GM21529 (cell line): ENCODE data around the gene MSH5.
"Not testable (repeated sequence)": the region's sequence is repeated elsewhere in the genome, so short reads cannot be mapped to it uniquely, and the experiment has no call there.

Source experiments
- ATAC-seq: cut with Tn5 transposase; IDR thresholded peaks from one replicate; pipeline ENCODE4 v1.9.1; 2021; ENCODE audit not compliant: unreplicated experiment

The MSH5 gene

DNA sequence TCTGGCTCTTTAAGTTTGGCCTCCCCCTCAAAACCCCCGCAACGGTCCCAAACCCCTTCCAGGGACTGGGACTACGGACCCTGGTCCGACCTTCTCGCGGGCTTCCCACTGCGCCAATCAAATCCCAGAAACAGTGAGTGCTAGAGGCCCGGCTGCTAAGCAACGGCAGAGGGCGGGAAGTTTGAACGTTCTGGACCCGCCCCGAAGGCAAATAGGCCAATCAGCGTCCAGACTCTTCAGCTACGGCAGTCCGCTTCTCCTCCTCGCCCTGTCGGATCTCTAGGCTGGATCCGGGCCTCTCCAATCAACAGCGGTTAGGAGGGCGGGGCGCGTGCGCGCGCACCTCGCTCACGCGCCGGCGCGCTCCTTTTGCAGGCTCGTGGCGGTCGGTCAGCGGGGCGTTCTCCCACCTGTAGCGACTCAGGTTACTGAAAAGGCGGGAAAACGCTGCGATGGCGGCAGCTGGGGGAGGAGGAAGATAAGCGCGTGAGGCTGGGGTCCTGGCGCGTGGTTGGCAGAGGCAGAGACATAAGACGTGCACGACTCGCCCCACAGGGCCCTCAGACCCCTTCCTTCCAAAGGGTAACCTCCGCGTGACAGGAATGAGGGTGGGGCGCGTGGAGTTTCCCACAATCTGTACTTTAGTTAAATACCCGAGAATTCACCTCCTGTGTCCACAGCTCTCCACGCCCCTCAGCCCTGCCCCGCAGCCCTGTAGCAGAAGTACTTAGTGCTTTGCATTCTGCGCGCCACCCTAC, at the start of gene MSH5:
Gene MSH5, plus strand, starts transcription at position 367 of the 758 bp plus-strand sequence. CDS start 462 bp downstream, outside the sequence.
- ATAC-seq = peak; percentile 74

DNA sequence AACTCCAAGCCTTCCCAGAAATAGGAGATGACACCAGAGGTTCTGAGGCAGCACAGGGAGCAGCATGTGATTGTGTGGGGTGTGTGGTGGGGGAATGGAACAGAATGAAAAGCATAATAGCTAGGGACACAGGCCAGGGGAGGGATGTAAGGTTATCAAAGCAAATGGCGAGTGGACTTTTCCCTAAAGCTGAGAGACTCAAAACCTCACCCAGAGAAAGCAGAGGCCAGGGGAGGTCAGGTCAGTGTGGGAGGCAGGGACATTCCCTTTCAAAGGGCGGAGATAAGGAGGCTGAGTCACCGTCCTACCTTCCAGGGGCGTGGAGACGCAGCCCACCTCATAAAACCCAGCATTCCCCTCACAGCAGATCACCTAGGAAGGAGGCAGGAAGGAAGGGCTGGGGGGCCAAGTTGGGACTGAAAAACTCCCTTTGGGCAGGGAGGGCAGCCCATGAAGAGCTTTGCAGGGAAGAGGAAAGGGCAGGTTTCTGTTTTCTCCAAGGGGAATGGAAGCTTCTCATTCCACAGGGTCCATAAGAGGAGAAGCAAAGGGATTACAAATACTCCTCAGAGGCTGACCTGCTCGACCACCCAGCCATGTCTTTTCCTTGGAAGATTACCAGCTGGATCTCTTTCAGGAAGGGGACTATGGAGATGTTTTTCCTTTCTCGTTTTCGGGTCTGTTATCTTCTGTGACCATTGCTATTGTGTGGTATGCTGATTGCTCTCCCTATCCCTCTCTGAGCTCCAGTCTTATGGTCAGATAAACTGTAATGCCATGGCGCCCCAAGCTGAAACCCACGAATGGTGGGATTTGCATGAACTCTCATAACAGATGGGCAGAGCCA, 49.4 kb upstream of the MSH5 start:
- no peak for ATAC-seq

DNA sequence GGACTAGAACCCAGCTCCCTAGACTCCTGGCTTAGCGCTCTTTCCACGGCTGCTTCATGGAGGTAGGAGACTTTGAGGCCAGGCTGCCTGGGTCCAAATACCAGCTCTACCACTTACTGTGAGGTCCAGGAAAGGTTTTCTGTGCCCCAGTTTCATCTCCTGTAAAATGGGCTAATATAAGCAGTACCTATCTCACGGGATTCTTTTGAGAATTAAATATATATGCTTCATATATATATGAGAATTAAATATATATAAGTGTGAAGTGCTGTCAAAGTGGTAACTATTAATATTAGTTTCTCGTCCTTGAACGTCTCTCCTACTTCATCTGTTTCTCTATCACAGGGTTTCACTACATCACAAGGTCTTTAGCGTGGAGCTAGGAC, 48.7 kb upstream of the MSH5 start:
- ATAC-seq = no peak

DNA sequence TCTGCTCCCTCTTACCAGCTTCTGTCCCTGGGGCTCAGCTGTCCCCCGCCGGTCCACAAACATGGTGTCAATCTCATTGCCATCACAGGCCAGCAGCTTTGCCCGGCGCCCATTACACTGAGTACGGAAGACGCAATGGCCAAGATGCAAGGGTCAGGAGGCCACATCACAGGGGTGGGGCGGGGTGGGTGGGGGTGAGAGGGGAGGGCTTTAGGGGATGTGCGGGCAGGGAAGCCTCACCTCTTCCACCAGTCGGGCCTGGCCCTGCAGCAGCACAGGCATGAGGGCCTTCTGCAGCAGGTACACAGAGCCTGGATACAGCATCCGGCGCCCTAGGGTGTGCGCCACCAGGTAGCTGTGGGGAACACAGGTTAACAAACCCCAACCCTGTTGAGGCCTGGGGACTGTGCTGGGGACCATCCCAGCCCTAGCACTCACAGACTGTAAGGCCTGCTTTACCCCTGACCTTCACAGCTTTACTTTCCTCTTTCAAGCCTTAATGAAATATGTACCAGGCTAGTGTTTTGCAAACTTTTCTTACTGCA, 48.2 kb upstream of the MSH5 start:
- ATAC-seq = no peak

DNA sequence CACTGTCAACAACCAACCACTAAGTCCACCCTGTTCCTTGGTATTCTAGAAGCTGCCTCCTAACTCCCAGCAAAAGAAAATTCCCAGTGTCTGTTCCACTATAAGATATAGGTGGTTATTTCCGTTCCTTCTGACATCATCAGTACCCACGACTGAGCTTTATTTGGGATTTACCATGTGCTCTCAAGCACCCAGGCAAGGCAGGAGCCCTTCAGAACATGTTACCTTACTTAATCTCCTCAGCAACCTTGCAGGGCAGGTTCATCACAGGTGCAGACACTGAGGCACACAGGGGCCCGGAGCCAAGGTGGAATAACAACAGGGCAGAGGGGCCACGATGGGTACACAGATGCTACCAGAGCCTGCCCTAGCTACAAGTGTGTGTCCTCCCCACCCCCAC, 47.5 kb upstream of the MSH5 start:
- ATAC-seq = no peak

DNA sequence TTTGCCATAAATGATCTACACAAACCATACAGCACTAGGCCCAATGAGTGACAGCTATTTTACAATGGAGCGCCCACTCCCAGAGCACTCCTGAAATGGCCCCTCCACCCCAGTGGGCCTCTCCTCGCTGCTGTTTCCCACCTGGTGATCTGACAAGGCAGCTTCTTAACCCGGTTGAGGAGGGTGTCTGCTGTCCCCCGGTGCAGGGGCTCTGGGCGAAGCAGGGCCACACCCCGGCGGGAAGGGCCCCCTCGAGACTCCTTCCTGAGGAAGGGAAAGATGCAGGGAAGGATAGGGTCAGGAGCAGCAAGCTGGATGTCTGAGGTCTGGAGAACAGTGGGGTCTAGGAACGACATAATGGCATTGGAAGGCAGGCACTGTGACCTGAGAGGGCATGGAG, 46.9 kb upstream of the MSH5 start:
- ATAC-seq = no peak

DNA sequence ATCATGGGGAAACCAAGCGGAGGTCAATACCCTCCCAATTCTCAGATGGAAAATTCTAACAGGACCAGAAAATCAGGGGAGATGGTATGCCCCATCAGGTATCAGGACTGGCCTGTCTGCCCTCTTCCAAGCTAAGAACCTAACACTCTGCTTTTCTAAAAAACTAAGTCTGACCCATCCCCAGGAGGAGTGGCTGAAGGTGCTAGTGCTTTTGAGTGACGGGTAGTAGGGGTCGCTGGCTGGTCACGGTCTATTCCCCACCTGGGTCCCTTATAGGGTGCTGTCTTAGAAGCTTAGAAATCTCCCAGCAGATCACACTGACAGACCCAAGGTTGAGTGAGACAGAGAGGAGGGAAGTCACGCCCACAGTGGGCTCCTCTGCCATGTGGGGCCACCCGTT, 46.3 kb upstream of the MSH5 start:
- no peak for ATAC-seq

DNA sequence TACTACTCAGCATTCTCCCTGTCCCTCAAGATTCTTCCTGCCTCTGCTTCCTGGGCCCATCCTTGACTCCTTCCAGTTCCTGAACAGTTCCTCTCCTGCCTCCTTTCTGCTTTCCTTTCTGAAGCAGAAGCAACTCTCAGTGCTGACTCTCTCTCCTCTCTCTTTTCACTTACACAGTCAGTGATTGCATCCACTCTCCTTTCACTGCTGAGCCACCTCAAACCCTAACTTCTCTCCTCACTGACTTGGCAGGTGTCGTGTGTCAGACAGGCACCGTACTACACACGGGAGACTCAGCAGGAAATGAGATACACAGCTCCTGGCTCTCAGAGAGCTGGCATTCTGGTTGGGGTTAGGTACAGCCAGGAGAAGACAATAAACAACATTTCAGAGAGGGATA, 42.2 kb upstream of the MSH5 start:
- no peak for ATAC-seq

DNA sequence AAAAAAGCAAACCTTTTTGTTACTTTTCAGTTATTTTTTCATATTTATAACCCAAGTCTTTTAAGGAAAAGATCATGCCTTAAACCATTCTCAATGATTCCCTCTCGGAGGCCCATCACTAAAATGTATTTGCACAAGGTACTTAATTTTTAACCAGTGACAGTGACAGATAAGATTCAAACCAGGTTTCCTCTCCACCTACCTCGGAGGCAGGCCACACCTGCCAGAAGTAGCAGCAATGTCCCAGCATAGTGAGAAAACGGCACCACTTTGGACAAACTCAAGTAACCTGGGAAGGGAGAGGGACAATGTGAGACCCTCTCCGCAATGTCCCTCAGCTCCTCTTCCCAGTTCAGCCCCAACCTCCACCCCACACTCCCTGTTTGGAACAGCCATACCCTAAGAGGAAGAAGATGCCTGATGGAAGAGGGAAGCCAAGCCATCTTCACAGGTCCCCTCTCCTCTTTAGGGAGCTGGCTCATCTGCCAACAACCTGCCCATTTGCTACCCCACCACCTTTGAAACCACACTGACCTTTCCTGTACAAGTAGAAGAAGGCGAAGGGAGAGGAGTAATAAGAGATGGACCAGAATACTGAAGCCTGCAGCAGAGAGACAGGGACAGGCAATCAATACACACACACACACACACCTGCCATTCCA, 38.9 kb upstream of the MSH5 start:
- ATAC-seq = no peak

DNA sequence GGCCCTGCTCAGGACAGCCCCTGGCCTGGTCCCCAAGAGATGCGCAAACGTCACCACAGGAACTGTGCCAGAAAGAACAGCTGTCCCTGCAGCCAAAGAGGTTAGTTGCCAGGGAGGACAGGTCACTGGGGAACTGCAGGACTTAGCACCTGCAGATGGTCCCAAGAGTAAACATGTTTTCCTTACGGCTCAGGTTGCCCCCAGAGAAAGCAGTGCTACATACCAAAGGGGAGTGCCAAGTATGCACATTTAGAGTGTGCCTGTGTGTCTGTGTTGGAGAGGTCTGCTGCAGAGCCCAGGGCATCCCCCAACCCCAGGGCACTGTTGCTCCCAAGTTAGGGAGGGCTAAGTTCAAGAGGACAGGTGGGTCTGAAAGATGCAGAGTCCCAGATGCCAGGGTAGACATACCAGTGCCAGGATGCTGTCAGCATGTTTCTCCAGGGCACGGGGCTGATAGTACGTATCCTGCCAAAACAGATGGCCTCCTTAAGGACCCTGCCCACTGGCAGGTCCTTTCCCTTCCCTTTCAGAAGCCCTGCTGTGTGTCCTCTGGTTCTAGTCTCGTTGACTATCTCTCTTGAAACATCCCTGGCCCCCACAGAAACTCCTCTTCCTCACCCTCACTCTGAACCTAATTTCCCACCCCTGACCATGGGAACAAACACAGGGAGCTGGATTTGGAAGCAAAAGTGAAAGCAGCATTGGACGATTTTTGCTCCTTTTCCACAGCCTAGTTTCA, 38.0 kb upstream of the MSH5 start:
- no peak for ATAC-seq

DNA sequence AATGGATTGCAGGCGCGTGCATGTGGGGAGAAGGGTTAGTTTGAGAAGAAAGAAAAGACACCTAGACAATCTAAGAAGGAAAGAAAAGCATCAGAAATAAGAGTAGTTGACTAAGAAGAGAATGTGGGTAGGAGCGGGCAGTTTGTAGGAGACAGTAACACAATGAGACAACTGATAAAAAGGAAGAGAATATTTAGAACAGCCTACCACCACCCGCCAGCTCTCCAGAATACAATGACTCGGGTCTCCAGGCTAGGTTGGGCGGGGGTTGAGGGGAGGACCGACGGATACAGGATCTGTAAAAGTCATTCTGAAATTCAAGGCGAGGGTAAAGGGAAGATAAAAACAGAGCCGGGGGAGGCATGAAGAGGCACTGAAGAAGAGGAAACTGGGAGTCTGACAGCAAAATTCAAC, 37.4 kb upstream of the MSH5 start:
- ATAC-seq = no peak

DNA sequence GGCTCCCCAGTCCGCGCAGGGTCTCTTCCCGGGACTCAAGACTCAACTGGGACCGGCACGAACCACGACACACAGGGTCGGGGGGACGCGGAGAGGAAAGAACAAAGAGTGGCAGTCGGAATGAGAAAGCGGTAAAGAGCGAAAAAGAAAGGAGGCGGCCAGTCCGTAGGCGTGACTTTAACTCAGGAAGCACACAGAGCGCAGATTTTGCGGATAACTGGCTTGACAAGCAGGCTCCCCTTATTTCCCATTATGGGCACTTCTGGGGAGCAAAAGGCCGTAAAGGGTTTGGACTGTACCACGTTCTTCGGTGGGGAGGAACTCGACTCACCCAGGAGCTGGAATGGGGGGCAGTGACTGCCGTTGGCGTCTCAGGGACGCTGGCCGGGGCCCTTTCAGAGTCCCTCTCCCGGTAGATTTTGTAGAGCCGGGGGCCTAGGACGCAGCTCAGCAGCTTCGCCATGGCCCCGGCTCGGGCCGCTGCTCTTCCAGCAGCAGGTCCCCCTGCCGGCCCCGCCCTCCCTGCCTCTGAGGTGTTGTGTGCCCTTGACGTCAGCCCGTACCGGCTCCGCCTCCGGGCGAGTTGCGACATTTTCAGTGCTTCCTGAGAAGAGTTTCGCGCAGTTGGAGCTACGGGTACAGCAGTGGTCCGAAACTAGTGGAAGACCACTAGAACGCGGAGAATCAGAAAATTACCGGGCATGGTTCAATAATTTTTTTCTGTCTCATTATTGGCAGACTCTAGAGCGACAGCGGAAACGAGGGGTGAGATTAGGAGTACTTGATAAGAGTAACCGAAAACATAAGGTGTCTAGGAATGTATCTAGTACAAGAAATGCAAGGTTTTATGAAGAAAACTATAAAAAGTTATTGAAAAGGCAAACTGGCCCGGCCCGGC, 36.7 kb upstream of the MSH5 start, which contains the start of gene ABHD16A:
Gene ABHD16A, minus strand, starts transcription at position 506 of the 898 bp plus-strand sequence. Its CDS starts 43 bp downstream, at position 463.
- ATAC-seq = peak; percentile 91

DNA sequence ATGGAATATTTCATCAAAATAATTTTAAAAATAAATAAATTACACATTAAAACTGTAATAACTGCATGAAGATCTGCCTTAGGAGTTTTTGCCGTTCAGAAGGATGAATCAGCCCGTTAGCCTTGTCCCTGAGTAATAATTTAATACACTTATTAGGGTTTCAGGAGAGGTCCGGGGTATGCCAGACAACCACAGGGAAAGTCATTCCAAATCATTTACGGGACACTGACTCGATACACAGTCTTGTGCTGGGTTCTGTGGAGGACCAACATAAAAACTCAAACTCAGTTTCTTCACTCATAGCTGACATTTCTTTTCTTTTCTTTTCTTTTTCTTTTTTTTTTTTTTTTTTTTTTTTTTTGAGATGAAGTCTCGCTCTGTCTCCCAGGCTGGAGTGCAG, 33.9 kb upstream of the MSH5 start:
- no peak for ATAC-seq

DNA sequence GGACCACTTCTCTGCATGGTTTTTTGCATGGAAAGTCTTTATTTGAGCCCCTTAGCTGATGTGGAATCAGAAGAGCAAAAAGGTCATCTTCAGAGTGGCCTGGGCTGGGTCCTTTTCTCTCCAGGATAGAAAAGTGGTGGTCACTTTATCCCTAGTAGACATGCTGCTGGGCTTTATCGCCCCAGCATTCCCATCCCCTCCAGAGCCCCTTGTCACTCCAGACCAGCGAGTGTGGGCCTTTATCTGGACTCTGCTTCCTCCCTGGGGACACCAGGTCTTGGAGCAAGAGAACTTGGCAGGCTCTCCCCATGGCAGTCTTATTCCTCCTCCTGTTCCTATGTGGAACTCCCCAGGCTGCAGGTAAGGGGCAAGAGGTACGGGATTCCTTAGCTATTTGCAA, 33.2 kb upstream of the MSH5 start, which contains the start of gene LY6G6F:
Gene LY6G6F, plus strand, starts transcription at position 268 of the 400 bp plus-strand sequence. Its CDS starts 41 bp downstream, at position 309.
- no peak for ATAC-seq

DNA sequence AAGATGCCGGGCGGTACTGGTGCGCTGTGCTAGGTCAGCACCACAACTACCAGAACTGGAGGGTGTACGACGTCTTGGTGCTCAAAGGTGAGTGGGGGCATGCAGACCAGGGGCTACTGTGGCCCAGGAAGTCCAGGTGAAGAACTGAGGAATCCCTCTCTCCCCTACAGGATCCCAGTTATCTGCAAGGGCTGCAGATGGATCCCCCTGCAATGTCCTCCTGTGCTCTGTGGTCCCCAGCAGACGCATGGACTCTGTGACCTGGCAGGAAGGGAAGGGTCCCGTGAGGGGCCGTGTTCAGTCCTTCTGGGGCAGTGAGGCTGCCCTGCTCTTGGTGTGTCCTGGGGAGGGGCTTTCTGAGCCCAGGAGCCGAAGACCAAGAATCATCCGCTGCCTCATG, 32.1 kb upstream of the MSH5 start:
- ATAC-seq = no peak

DNA sequence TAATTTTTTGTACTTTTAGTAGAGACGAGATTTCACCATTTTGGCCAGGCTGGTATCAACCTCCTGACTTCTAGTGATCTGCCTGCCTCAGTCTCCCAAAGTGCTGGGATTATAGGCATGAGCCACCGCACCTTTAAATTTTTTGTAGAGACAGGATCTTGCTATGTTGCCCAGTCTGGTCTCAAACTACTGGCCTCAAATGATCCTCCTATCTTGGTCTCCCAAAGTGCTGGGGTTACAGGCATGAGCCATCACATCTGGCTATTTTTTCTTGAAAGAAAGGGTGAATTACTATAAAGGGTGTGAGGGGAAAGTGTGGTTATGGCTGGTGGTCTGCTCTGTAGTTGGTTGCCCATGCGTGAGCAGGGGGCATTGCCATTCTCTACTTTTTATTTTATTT, 31.6 kb upstream of the MSH5 start:
- ATAC-seq = no peak

DNA sequence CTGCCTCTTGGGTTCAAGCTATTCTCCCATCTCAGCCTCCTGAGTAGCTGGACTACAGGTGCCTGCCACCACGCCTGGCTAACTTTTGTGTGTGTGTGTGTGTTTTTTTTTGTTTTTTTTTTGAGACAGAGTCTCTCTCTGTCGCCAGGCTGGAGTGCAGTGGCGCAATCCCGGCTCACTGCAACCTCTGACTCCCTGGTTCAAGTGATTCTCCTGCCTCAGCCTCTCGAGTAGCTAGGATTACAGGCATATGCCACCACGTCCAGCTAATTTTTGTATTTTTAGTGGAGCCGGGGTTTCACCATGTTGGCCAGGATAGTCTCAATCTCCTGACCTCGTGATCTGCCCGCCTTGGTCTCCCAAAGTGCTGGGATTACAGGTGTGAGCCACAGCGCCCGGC, 30.6 kb upstream of the MSH5 start:
- not testable (repeated sequence) for ATAC-seq

DNA sequence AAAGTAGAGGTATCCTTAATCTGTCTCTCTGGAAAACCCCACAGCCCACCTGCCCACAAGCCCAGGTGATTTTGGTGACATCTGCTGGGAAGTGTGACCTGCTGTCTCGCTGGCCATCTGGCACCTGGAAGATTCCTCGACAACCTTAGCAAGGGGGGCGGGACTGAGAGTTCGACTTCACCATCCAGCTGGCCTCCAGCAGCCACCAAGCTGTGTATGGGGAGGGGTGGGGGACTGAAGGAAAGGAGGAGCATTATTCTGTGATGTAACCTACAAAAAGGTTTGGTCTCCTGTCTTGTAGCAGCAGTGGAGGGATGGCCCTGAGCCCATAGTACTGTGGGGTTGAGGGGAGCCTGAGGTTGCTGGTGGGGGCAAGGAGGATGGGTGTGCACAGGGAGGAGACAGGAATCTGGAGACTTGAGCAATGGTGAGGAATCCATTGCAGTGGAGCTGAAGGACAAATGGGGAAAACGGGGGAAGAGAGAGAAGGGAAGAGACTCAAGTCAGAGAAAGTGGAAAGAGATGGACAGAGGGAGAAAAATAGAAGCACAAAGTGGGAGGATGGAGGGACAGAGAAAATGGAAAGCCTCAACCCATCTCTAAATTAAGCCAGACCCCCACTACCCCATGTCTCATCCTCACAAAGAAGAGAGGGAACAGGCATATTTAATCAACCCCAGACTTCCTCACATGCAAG, 29.1 kb upstream of the MSH5 start:
- ATAC-seq = no peak

DNA sequence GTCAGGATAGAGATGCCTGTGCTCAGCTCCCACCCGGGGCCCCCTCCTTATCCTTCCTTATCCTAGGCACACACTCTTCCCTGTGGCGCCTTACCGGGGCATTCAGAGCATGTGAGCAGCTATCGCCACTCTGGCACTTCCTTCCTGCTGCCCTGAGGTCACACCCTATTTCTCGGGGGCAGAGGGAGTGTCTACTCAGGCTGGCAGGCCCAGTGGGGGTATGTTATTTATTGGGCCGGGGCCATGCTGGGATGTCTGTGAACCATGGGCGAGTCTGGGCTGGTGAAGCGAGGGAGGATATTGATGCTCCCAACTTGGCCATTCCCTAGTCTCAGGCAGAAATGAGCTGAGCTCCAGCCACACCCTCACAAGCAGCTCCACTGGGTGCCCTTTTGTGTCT, 28.6 kb upstream of the MSH5 start:
- ATAC-seq = no peak
